ENCODE results near the gene KCNK1. TPM values are rescaled to one million over a fixed set of nuclear protein-coding genes. Genes with fewer than 3 reads are reported as not detected.
A peak's percentile ranks its signal among the peaks of the same experiment; 100 is the strongest.

Gene KCNK1
- total RNA-seq, 2 donors from 2014 or later = 31.2 to 48.0 TPM

GRCh38 chr1:233624289-233624688 is 10.4 kb downstream of the KCNK1 start:
- Histone ChIP-seq H3K4me3 (no peak overlapping the region), H3K27me3 (no peaks in the 10 kb centered on the region), H3K36me3 (no peaks in the 10 kb centered on the region), H3K9me3 (no peaks in the 10 kb centered on the region), H3K9ac (ENCODE audit: low read depth in 2 of 2, low read length in 2 of 2) (no peak overlapping the region), H3K27ac (peak overlapping the region; percentile 65), H3K4me1 (peaks cover 8% of the 10 kb centered on the region)
- intact Hi-C loops (cut with DNase I) = no loop called here
- DNase-seq = no peak
- no peak for TF ChIP-seq CTCF (IDR thresholded peaks at IDR 0.05)

GRCh38 chr1:233625087-233625486 is 11.2 kb downstream of the KCNK1 start:
- Histone ChIP-seq H3K36me3 (no peaks in the 10 kb centered on the region), H3K27ac (peak overlapping the region; percentile 65), H3K9me3 (no peaks in the 10 kb centered on the region), H3K27me3 (no peaks in the 10 kb centered on the region), H3K9ac (ENCODE audit: low read depth in 2 of 2, low read length in 2 of 2) (no peak overlapping the region), H3K4me3 (no peak overlapping the region), H3K4me1 (peaks cover 8% of the 10 kb centered on the region)
- peak; percentile 79 for DNase-seq
- TF ChIP-seq CTCF (IDR thresholded peaks at IDR 0.05) = no peak
- intact Hi-C loops (cut with DNase I) = no loop called here

- peak; percentile 62 for DNase-seq
- H3K4me3 ChIP-seq = no peak overlapping the region
- peaks cover 4% of the 10 kb centered on the region for H3K4me1 ChIP-seq
- no peak for TF ChIP-seq CTCF (IDR thresholded peaks at IDR 0.05)
- H3K27ac ChIP-seq = peak overlapping the region; percentile 65
- no peaks in the 10 kb centered on the region for H3K27me3 ChIP-seq
- no peak overlapping the region for H3K9ac ChIP-seq (ENCODE audit: low read depth in 2 of 2, low read length in 2 of 2)
- intact Hi-C loops (cut with DNase I) = no loop called here
- no peaks in the 10 kb centered on the region for H3K36me3 ChIP-seq
- H3K9me3 ChIP-seq = no peaks in the 10 kb centered on the region
These were observed 11.6 kb downstream of the KCNK1 start for GRCh38 chr1:233625510-233625981.

GRCh38 chr1:233627376-233627775 is 13.5 kb downstream of the KCNK1 start:
- TF ChIP-seq CTCF (IDR thresholded peaks at IDR 0.05) = no peak
- H3K27me3 ChIP-seq = no peaks in the 10 kb centered on the region
- no peak overlapping the region for H3K27ac ChIP-seq
- no peaks in the 10 kb centered on the region for H3K36me3 ChIP-seq
- no peak for DNase-seq
- no peak overlapping the region for H3K4me3 ChIP-seq
- no peak overlapping the region for H3K9ac ChIP-seq (ENCODE audit: low read depth in 2 of 2, low read length in 2 of 2)
- H3K4me1 ChIP-seq = peaks cover 4% of the 10 kb centered on the region
- H3K9me3 ChIP-seq = no peaks in the 10 kb centered on the region
- intact Hi-C loops (cut with DNase I) = no loop called here

- TF ChIP-seq CTCF (IDR thresholded peaks at IDR 0.05) = no peak
These were observed 13.9 kb downstream of the KCNK1 start for GRCh38 chr1:233627823-233628222.

More at GRCh38 chr1:233627823-233628222, 13.9 kb downstream of the KCNK1 start:
- intact Hi-C loops (cut with DNase I) = no loop called here
- no peak overlapping the region for H3K27ac ChIP-seq
- H3K4me3 ChIP-seq = no peak overlapping the region
- no peak for DNase-seq
- no peak overlapping the region for H3K9ac ChIP-seq (ENCODE audit: low read depth in 2 of 2, low read length in 2 of 2)
- H3K27me3 ChIP-seq = no peaks in the 10 kb centered on the region
- no peaks in the 10 kb centered on the region for H3K9me3 ChIP-seq
- H3K36me3 ChIP-seq = no peaks in the 10 kb centered on the region
- H3K4me1 ChIP-seq = peaks cover 4% of the 10 kb centered on the region
